Stimulated activated naive CD8-positive, alpha-beta T cell treated with anti-CD3 and anti-CD28 coated beads, Interleukin-15, amount 100 ng/mL, for 72 hours (primary cell): Measurements from ENCODE around the gene LRRC40.

ENCODE experiments used
- ATAC-seq: fragments of 150-1000 bp; cut with Tn5 transposase; 2 replicates; pipeline ENCODE4 v1.10.0; 2021; ENCODE audit warnings: mild to moderate bottlenecking, moderate library complexity
- DNase-seq, 2 donors: peaks; one replicate each; pipeline ENCODE4 v3.0.0; 2021 to 2022
- H3K27ac Mint-ChIP-seq, 2 donors: one replicate each; pipeline ENCODE4 v1.8.0; 2022; ENCODE audit warnings: mild to moderate bottlenecking in 2 of 2, mixed read lengths in 2 of 2, moderate library complexity in 2 of 2
- H3K27me3 Mint-ChIP-seq: one replicate; pipeline ENCODE4 v1.8.0; 2022; ENCODE audit warnings: mixed read lengths
- H3K4me1 Mint-ChIP-seq: one replicate; pipeline ENCODE4 v1.8.0; 2022; ENCODE audit warnings: mild to moderate bottlenecking, mixed read lengths
- H3K4me3 Mint-ChIP-seq, 2 donors: one replicate each; pipeline ENCODE4 v1.8.0; 2022; ENCODE audit warnings: mild to moderate bottlenecking in 2 of 2, mixed read lengths in 2 of 2, moderate library complexity in 1 of 2
- H3K9me3 Mint-ChIP-seq, 2 donors: one replicate each; pipeline ENCODE4 v1.8.0; 2022; ENCODE audit warnings: mixed read lengths in 2 of 2

LRRC40 gene

DNA sequence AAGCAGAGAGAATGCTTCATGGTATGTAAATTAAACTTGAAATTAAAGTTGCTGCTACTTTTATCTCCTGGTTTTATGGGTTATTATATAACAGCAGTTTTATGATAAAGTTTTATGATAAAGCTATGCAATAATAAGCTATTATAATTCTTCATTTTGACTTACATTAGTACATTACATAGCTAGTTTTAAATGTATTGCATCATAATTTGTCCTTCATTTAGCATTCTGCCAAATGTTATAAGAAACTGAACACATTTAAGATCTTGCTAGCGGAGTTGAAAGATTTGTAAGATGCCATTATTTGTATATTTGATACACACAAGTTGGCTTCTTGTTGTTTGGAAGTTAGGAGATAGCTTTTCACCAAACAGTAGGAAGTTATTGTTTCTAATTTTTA is 101.6 kb downstream of the LRRC40 start:
- H3K9me3 Mint-ChIP-seq = no peaks in the 10 kb centered on the region

DNA sequence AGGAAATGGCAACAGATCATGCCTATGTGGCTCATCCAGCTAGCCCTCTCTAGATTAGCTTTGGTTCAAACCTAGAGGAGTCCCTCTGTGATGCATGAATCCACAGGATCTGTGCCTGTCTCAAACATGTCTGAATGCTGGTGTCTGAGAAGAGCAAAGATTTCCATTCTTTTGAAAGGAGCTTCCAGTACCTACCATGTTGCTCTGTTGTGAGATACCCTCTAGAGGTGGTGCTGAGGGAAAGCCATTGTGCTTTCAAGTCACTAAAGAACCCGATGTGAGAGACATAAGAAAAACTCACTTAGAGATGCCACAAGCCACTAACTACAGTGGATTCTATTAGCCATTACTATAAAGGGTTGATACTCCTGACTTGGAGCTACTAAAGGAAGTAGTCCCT is 103.6 kb downstream of the LRRC40 start:
- no peak for ATAC-seq
- no peak overlapping the region for H3K4me3 Mint-ChIP-seq
- no peak overlapping the region for H3K27ac Mint-ChIP-seq
- H3K9me3 Mint-ChIP-seq = no peaks in the 10 kb centered on the region
- DNase-seq = no peak
- H3K4me1 Mint-ChIP-seq = no peaks in the 10 kb centered on the region
- no peaks in the 10 kb centered on the region for H3K27me3 Mint-ChIP-seq

More for the DNA sequence above, 101.6 kb downstream of the LRRC40 start:
- no peak overlapping the region for H3K27ac Mint-ChIP-seq
- H3K27me3 Mint-ChIP-seq = no peaks in the 10 kb centered on the region
- ATAC-seq (no peak), DNase-seq (no peak)
- H3K4me3 Mint-ChIP-seq = no peak overlapping the region
- no peaks in the 10 kb centered on the region for H3K4me1 Mint-ChIP-seq

DNA sequence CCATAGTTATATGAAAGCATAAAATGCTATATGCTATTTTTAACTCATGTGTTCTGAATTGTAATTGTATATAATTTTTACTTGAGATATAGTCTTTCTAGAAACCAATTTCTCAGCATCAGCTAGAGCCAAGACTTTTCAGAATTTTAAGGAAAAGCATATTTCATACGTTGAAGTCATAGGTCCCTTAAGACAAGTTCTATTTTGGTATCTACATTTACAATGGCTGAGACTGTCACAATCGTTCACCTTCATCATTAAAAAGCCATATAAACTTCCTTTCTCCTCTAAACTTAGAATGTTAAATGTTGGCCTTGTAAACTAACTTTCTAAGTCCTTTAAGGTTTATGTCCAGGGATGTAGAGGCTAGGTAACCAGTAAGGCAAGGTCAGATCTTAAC is 104.1 kb downstream of the LRRC40 start:
- H3K27me3 Mint-ChIP-seq = no peaks in the 10 kb centered on the region
- no peak overlapping the region for H3K27ac Mint-ChIP-seq
- no peaks in the 10 kb centered on the region for H3K9me3 Mint-ChIP-seq
- ATAC-seq (no peak), DNase-seq (no peak)
- no peaks in the 10 kb centered on the region for H3K4me1 Mint-ChIP-seq
- H3K4me3 Mint-ChIP-seq = no peak overlapping the region
